Cardiac muscle cell (in vitro differentiated cells and primary cell): ENCODE measurements around the gene MAP4K1. TPM values are rescaled to one million over a fixed set of nuclear protein-coding genes. Genes with fewer than 3 reads are reported as not detected.

Source experiments
- DNase-seq, 2 donors: peaks; one replicate each; pipeline versions ENCODE4 v3.0.0 to v3.0.0-alpha.2; 2010 to 2017; ENCODE audit warnings: low read depth in 1 of 2, low spot score in 1 of 2
- H3K27ac ChIP-seq: fragments of 200-600 bp; sonication (generic); 2 replicates; pipeline ENCODE4 v1.5.1; 2016
- H3K27me3 ChIP-seq: fragments of 200-600 bp; sonication (generic); 2 replicates; pipeline ENCODE4 v1.6.0; 2016; ENCODE audit warnings: control low read depth
- H3K36me3 ChIP-seq: fragments of 200-600 bp; sonication (generic); 2 replicates; pipeline ENCODE4 v1.5.1; 2016; ENCODE audit warnings: control low read depth
- H3K4me1 ChIP-seq: fragments of 200-600 bp; sonication (generic); 2 replicates; pipeline ENCODE4 v1.8.1; 2017; ENCODE audit warnings: low read depth, mild to moderate bottlenecking, mixed run types
- H3K4me3 ChIP-seq: fragments of 200-600 bp; sonication (generic); 2 replicates; pipeline ENCODE4 v1.5.1; 2016; ENCODE audit warnings: mild to moderate bottlenecking
- H3K9me3 ChIP-seq: fragments of 200-600 bp; sonication (generic); 2 replicates; pipeline ENCODE4 v1.5.1; 2017; ENCODE audit warnings: low read depth, mild to moderate bottlenecking, control low read depth
- polyA plus RNA-seq: library from polyadenylated mRNA; unstranded; fragments of >200 nt; fragmentation: Nextera tagmentation; extraction: Ambion mirVana; gene quantifications from 2 replicates; pipeline ENCODE4 v1.2.1, GENCODE V29; 2016
- total RNA-seq: library from RNA; depleted of rRNA; stranded (reverse); fragments of >200 nt; gene quantifications from 2 replicates; pipeline ENCODE4 v1.2.3, GENCODE V29; 2016
- TF ChIP-seq, protein P1 (sequence below): IDR thresholded peaks from 2 replicates; pipeline ENCODE4 v1.5.1; 2012; ENCODE audit warnings: low read depth, mild to moderate bottlenecking, low read length

The MAP4K1 gene
- total and polyA plus RNA-seq, 2 experiments from 2014 or later = 3.9 to 4.6 TPM

DNA sequence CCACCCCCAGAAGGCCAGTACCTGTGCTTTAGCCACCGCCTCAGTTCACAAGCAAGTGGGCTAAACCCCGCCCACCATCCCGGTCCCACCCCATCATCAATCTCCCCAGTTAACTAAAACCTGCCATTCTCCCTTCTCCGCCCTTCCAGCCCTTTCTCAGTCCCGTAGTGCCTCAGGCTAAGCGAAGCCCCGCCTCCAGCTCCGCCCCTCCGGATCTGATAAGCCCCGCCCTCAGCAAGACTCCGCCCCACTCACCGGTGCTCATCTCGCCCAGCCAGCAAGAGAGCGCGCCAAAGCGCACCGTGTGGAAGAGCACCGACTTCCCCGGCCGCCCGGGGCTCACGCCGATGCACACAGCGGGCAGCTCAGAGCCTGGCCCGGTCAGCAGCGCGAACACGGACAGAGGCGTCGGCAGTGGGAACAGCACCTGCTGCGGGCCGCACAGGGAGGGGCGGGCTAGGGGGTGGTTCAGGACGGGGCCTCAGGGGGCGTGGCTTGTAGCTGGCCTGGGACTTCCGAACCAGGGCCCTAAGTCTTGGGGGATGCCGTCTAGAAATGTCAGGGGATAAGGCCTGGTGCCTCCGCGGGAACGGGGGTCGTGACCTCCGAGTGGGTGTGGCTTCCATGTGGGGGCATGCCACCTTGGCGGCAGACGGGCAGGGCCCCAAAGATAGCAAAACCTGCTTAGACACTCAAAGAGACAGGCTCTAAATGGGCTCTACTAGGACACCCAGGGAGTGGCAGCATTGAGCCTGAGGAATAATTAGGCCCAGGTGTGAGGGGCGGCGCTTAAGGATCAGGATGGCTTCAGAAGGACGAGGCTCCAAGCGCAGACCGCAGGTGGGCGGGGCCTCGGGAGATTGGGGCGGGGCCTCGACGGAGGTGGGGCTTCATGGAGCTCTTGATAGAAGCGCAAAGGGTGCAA is 21.4 kb downstream of the MAP4K1 start:
- H3K27ac ChIP-seq = peak overlapping the region; percentile 6
- H3K4me3 ChIP-seq = peak overlapping the region; percentile 37

DNA sequence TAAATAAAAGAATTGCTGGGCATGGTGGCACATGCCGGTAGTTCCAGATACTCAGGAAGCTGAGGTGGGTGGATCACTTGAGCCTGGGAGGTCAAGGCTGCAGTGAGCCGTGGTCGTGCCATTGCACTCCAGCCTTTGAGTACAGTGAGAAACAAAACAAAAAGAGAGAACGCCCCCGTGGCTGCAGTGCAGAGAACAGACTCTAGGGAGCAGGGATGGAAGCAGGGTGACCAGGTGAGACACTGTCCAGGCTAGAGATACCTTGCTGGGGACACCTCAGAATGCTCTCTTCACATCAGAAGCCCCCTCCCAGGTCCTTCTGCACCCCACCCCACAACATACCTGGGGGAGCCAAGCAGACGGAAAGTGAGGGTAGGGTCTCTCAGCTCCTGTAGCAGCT is 24.8 kb downstream of the MAP4K1 start:
- H3K9me3 ChIP-seq = no peaks in the 10 kb centered on the region
- no peaks in the 10 kb centered on the region for H3K4me1 ChIP-seq
- H3K27ac ChIP-seq = no peak overlapping the region
- DNase-seq = no peak
- no peak overlapping the region for H3K4me3 ChIP-seq
- no peaks in the 10 kb centered on the region for H3K36me3 ChIP-seq
- no peaks in the 10 kb centered on the region for H3K27me3 ChIP-seq
- TF ChIP-seq, protein P1, sequence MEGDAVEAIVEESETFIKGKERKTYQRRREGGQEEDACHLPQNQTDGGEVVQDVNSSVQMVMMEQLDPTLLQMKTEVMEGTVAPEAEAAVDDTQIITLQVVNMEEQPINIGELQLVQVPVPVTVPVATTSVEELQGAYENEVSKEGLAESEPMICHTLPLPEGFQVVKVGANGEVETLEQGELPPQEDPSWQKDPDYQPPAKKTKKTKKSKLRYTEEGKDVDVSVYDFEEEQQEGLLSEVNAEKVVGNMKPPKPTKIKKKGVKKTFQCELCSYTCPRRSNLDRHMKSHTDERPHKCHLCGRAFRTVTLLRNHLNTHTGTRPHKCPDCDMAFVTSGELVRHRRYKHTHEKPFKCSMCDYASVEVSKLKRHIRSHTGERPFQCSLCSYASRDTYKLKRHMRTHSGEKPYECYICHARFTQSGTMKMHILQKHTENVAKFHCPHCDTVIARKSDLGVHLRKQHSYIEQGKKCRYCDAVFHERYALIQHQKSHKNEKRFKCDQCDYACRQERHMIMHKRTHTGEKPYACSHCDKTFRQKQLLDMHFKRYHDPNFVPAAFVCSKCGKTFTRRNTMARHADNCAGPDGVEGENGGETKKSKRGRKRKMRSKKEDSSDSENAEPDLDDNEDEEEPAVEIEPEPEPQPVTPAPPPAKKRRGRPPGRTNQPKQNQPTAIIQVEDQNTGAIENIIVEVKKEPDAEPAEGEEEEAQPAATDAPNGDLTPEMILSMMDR = no peak

More for the DNA sequence above, 21.4 kb downstream of the MAP4K1 start:
- Histone ChIP-seq H3K36me3 (no peaks in the 10 kb centered on the region), H3K4me1 (no peaks in the 10 kb centered on the region), H3K27me3 (no peaks in the 10 kb centered on the region), H3K9me3 (no peaks in the 10 kb centered on the region)
- TF ChIP-seq, protein P1 = no peak
- peak; percentile 16 to 90 for DNase-seq

DNA sequence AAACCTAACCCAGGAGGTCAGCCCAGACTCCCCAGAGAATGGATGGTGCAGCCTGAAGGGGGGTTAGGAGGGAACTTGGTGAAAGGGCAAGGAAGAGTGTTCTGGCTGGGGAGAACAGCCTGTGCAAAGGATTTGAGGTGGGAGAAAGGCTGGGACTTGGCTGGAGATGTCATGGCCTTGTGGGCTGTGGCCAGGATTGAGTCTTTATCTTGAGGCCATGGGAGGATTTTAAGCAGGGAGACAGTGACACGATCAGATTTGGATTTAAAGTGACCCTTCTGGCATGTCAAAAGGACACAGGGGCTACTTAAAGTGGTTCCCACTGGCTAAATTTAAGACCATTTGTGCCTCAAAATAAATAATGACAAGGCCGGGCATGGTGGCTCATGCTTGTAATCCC is 29.7 kb downstream of the MAP4K1 start:
- H3K4me1 ChIP-seq = no peaks in the 10 kb centered on the region
- H3K9me3 ChIP-seq = no peaks in the 10 kb centered on the region
- no peak overlapping the region for H3K27ac ChIP-seq
- TF ChIP-seq, protein P1 = no peak
- no peak overlapping the region for H3K4me3 ChIP-seq
- no peaks in the 10 kb centered on the region for H3K27me3 ChIP-seq
- H3K36me3 ChIP-seq = no peaks in the 10 kb centered on the region
- DNase-seq = no peak

DNA sequence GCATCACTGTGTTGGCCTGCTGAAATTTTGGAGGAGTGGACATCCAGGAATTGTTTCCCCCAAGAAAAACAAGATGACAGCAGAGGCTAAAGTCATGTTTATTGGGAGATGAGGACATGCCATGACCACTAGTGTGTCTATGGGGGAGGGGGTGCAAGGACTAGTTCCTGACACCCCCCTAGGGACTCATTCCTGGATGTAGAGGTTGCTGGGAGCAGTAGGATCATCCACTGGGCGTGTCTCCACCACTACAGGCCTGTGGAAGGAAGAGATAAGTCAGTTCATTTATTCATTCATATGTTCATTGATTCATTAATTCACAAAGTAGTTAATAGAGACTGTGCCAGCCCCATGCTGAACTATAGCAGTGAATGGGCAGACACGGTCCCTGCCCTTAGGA is 30.2 kb downstream of the MAP4K1 start:
- Histone ChIP-seq H3K9me3 (no peaks in the 10 kb centered on the region), H3K27me3 (no peaks in the 10 kb centered on the region), H3K27ac (no peak overlapping the region), H3K36me3 (no peaks in the 10 kb centered on the region), H3K4me3 (no peak overlapping the region), H3K4me1 (no peaks in the 10 kb centered on the region)
- TF ChIP-seq, protein P1 = no peak
- no peak for DNase-seq

DNA sequence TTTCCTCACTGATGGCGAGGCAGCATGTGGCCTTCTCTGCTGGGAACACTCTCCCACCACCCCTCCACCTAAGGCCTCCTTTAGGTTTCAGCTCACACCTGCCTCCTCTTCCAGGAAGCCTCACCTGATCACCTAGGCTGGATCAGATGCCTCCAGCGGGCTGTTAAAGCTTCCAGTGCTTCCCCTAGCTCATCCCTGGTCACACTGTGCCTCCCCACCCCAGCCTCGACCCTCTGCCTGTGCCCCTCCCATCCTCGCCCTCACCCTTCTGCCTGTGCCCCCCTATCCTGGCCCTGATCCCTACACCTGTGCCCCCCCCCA is 33.8 kb downstream of the MAP4K1 start:
- Histone ChIP-seq H3K36me3 (no peaks in the 10 kb centered on the region), H3K4me1 (no peaks in the 10 kb centered on the region), H3K27ac (no peak overlapping the region), H3K4me3 (no peak overlapping the region), H3K9me3 (no peaks in the 10 kb centered on the region), H3K27me3 (no peaks in the 10 kb centered on the region)
- DNase-seq = no peak
- TF ChIP-seq, protein P1 = no peak
